GM12878 (cell line): ENCODE data around the gene DDX39B. TPM values are rescaled to one million over a fixed set of nuclear protein-coding genes. Genes with fewer than 3 reads are reported as not detected.

Experiments
- BRCA1 ChIP-seq: IDR thresholded peaks from 2 replicates; pipeline ENCODE4 v1.6.1; 2011; ENCODE audit warnings: low read depth, low read length, improper control_type of control experiment
- CBX5 ChIP-seq: sonication (generic); IDR thresholded peaks from 2 replicates; pipeline ENCODE4 v1.6.1; 2016; ENCODE audit warnings: low read depth, moderate library complexity, mild to moderate bottlenecking, inconsistent platforms
- CEBPB ChIP-seq, 2 experiments: fragments of 150-350 bp in 1 of 2; IDR thresholded peaks; 2 replicates each; pipeline ENCODE4 v1.6.1; 2012 to 2014; ENCODE audit warnings: low read depth in 2 of 2, low read length in 2 of 2, borderline replicate concordance in 1 of 2, inconsistent platforms in 1 of 2
- CEBPZ ChIP-seq: fragments of 150-350 bp; IDR thresholded peaks from 2 replicates; pipeline ENCODE4 v1.6.1; 2016; ENCODE audit warnings: low read depth, low read length
- CHD4 ChIP-seq: fragments of 200-600 bp; sonication (generic); IDR thresholded peaks from 2 replicates; pipeline ENCODE4 v1.6.1; 2016; ENCODE audit warnings: mild to moderate bottlenecking
- CREB1 ChIP-seq: IDR thresholded peaks from 2 replicates; pipeline ENCODE4 v1.6.1; 2012; ENCODE audit warnings: low read depth, mild to moderate bottlenecking, inconsistent platforms
- ELK1 ChIP-seq: IDR thresholded peaks from 2 replicates; pipeline ENCODE4 v1.6.1; 2012; ENCODE audit warnings: low read depth, low read length, improper control_type of control experiment
- IRF5 ChIP-seq: fragments of 450-650 bp; IDR thresholded peaks from 2 replicates; pipeline ENCODE4 v1.6.1; 2017; ENCODE audit warnings: borderline replicate concordance
- MEF2B ChIP-seq: fragments of 450-650 bp; IDR thresholded peaks from 2 replicates; pipeline ENCODE4 v1.6.1; 2018; ENCODE audit warnings: mild to moderate bottlenecking, moderate library complexity; ENCODE audit not compliant: partially characterized antibody, poor library complexity, severe bottlenecking
- MTA3 ChIP-seq: IDR thresholded peaks from 2 replicates; pipeline ENCODE4 v1.6.1; 2012; ENCODE audit warnings: low read length, inconsistent platforms, borderline replicate concordance
- MYC ChIP-seq: IDR thresholded peaks from 2 replicates; pipeline ENCODE4 v1.6.1; 2011; ENCODE audit warnings: mild to moderate bottlenecking, low read length, moderate library complexity, inconsistent platforms; ENCODE audit not compliant: insufficient read depth, insufficient replicate concordance, insufficient read length, severe bottlenecking
- NFYB ChIP-seq: IDR thresholded peaks from 2 replicates; pipeline ENCODE4 v1.6.1; 2011; ENCODE audit warnings: low read depth, mild to moderate bottlenecking, low read length, improper control_type of control experiment, moderate library complexity; ENCODE audit not compliant: insufficient read depth
- PBX3 ChIP-seq: IDR thresholded peaks from 2 replicates; pipeline ENCODE4 v1.6.1; 2011; ENCODE audit warnings: mild to moderate bottlenecking, low read depth, low read length, moderate library complexity; ENCODE audit not compliant: insufficient replicate concordance
- PML ChIP-seq: IDR thresholded peaks from 2 replicates; pipeline ENCODE4 v1.6.1; 2012; ENCODE audit warnings: low read length, inconsistent platforms
- RAD51 ChIP-seq: fragments of 450-650 bp; IDR thresholded peaks from 2 replicates; pipeline ENCODE4 v1.6.1; 2016; ENCODE audit warnings: moderate library complexity, mild to moderate bottlenecking, inconsistent platforms
- RFX5 ChIP-seq: IDR thresholded peaks from 2 replicates; pipeline ENCODE4 v1.6.1; 2011; ENCODE audit warnings: low read depth, low read length, improper control_type of control experiment
- SIN3A ChIP-seq: IDR thresholded peaks from 2 replicates; pipeline ENCODE4 v1.6.1; 2012; ENCODE audit warnings: low read depth, low read length, improper control_type of control experiment
- SUPT20H ChIP-seq: IDR thresholded peaks from 2 replicates; pipeline ENCODE4 v1.6.1; 2011; ENCODE audit warnings: low read depth, mild to moderate bottlenecking, low read length, moderate library complexity, borderline replicate concordance; ENCODE audit not compliant: control insufficient read depth
- TBL1XR1 ChIP-seq: IDR thresholded peaks from 2 replicates; pipeline ENCODE4 v1.6.1; 2012; ENCODE audit warnings: low read depth, low read length, improper control_type of control experiment
- YBX1 ChIP-seq: fragments of 450-650 bp; IDR thresholded peaks from 2 replicates; pipeline ENCODE4 v1.6.1; 2016; ENCODE audit warnings: antibody characterized with exemption
- ZBED1 ChIP-seq: IDR thresholded peaks from 2 replicates; pipeline ENCODE4 v1.6.1; 2016; ENCODE audit warnings: borderline replicate concordance
- ZNF217 ChIP-seq: fragments of 450-650 bp; IDR thresholded peaks from 2 replicates; pipeline ENCODE4 v1.6.1; 2017; ENCODE audit warnings: antibody characterized with exemption, mild to moderate bottlenecking
- ZNF24 ChIP-seq: fragments of 450-650 bp; IDR thresholded peaks from 2 replicates; pipeline ENCODE4 v1.6.1; 2017; ENCODE audit warnings: antibody characterized with exemption, mild to moderate bottlenecking
- ZNF274 ChIP-seq: IDR thresholded peaks from one replicate; pipeline ENCODE4 v1.8.0; 2011; ENCODE audit not compliant: insufficient read length, insufficient read depth
- polyA plus RNA-seq, 11 experiments: library from polyadenylated mRNA; depleted of rRNA in 4 of 11; unstranded in 6 of 11; stranded (reverse) in 5 of 11; fragments of >200 nt; fragmentation: Nextera tagmentation in 4 of 11; fragmentation: Illumina TruSeq in 1 of 11; extraction: Ambion mirVana in 4 of 11; extraction: Trizol in 1 of 11; gene quantifications; 1 replicate in 1 of 11; 2 replicates in 10 of 11; pipeline versions ENCODE4 v1.2.1 to v1.2.3, GENCODE V29; 2011 to 2016; ENCODE audit warnings: inconsistent platforms in 2 of 11, missing spikeins in 2 of 11, low read depth in 1 of 11
- total RNA-seq, 4 experiments: library from RNA; depleted of rRNA in 3 of 4; stranded (reverse); fragments of >200 nt in 3 of 4; fragmentation: Illumina TruSeq in 1 of 4; extraction: Trizol in 1 of 4; gene quantifications; 2 replicates each; pipeline versions ENCODE4 v1.2.1 to v1.2.3, GENCODE V29; 2013 to 2021

The DDX39B gene
- total and polyA plus RNA-seq, 10 of the 15 experiments (the other 5 are each of a cell fraction or from before 2014, with no cell fraction given) = 271 to 661 (median 330) TPM

- TF ChIP-seq CEBPZ (no peak), BRCA1 (no peak), TBL1XR1 (no peak), CBX5 (no peak), PBX3 (no peak), IRF5 (no peak), SUPT20H (no peak), ZNF24 (no peak), ZNF274 (no peak), CREB1 (no peak), ZBED1 (no peak), CHD4 (no peak), ZNF217 (no peak), MYC (no peak), ELK1 (no peak), RAD51 (no peak), YBX1 (no peak), CEBPB (IDR thresholded peaks at IDR 0.05; ENCODE audit: borderline replicate concordance in 1 of 2, low read depth in 2 of 2, low read length in 2 of 2) (no peak), MEF2B (no peak), SIN3A (no peak), PML (0 out of 2 replicates have a peak, but pooled peaks have one; percentile 47), MTA3 (no peak), NFYB (no peak), RFX5 (no peak)
Observed at GRCh38 chr6:31493875-31494694, 47.7 kb downstream of the DDX39B start (continued).
